DOHH2 (cell line): Measurements from ENCODE around the gene POGZ.

Experiments used
- H3F3A ChIP-seq: fragments of 200-600 bp; sonication (generic), shearing (Covaris generic); 2 replicates; pipeline ENCODE4 v1.6.0; 2016; ENCODE audit warnings: antibody characterized with exemption, mild to moderate bottlenecking; ENCODE audit not compliant: control insufficient read depth, insufficient read depth
- H3K27ac ChIP-seq: fragments of 200-600 bp; sonication (generic); 2 replicates; pipeline ENCODE4 v1.5.1; 2014; ENCODE audit warnings: low read depth, mild to moderate bottlenecking, low read length, moderate library complexity
- H3K27me3 ChIP-seq: fragments of 200-600 bp; sonication (generic); 2 replicates; pipeline ENCODE4 v1.6.1; 2014; ENCODE audit warnings: mild to moderate bottlenecking, low read length, mixed read lengths; ENCODE audit not compliant: control insufficient read depth
- H3K36me3 ChIP-seq: fragments of 200-600 bp; sonication (generic); 2 replicates; pipeline ENCODE4 v1.6.1; 2014; ENCODE audit warnings: mild to moderate bottlenecking, low read length, moderate library complexity, mixed read lengths; ENCODE audit not compliant: control insufficient read depth
- H3K4me1 ChIP-seq: fragments of 200-600 bp; sonication (generic); 2 replicates; pipeline ENCODE4 v1.6.1; 2014; ENCODE audit warnings: mild to moderate bottlenecking, low read length, mixed read lengths; ENCODE audit not compliant: control insufficient read depth
- H3K4me2 ChIP-seq: fragments of 200-600 bp; sonication (generic); 2 replicates; pipeline ENCODE4 v1.6.0; 2014; ENCODE audit warnings: mild to moderate bottlenecking, low read length, moderate library complexity
- H3K4me3 ChIP-seq: fragments of 200-600 bp; sonication (generic); 2 replicates; pipeline ENCODE4 v1.5.1; 2014; ENCODE audit warnings: mild to moderate bottlenecking, low read length, mixed read lengths
- H3K79me2 ChIP-seq: fragments of 200-600 bp; sonication (generic); 2 replicates; pipeline ENCODE4 v1.6.1; 2014; ENCODE audit warnings: mild to moderate bottlenecking, low read length, mixed read lengths; ENCODE audit not compliant: control insufficient read depth
- H3K9me2 ChIP-seq: fragments of 200-600 bp; sonication (generic); replicated peaks from 2 replicates; pipeline ENCODE4 v1.6.1; 2014; ENCODE audit warnings: mild to moderate bottlenecking, low read length, mixed read lengths; ENCODE audit not compliant: control insufficient read depth
- H3K9me3 ChIP-seq: fragments of 200-600 bp; sonication (generic); 2 replicates; pipeline ENCODE4 v1.6.1; 2014; ENCODE audit warnings: antibody characterized with exemption, low read length, mixed read lengths; ENCODE audit not compliant: control insufficient read depth, insufficient read depth
- H4K20me1 ChIP-seq: fragments of 200-600 bp; sonication (generic); 2 replicates; pipeline ENCODE4 v1.6.0; 2014; ENCODE audit warnings: low read depth, mild to moderate bottlenecking, antibody characterized with exemption, low read length, moderate library complexity; ENCODE audit not compliant: control insufficient read depth, insufficient read depth
- CTCF ChIP-seq: fragments of 200-600 bp; sonication (generic); IDR thresholded peaks from one replicate; pipeline ENCODE4 v1.5.1; 2014; ENCODE audit warnings: antibody characterized with exemption, mild to moderate bottlenecking, low read depth, low read length; ENCODE audit not compliant: poor library complexity, severe bottlenecking
- EZH2phosphoT487 ChIP-seq: fragments of 200-600 bp; sonication (generic); IDR thresholded peaks from 2 replicates; pipeline ENCODE4 v1.6.1; 2017; ENCODE audit warnings: borderline replicate concordance, mild to moderate bottlenecking, antibody characterized with exemption, low read length, moderate library complexity, mixed read lengths

Gene POGZ

DNA sequence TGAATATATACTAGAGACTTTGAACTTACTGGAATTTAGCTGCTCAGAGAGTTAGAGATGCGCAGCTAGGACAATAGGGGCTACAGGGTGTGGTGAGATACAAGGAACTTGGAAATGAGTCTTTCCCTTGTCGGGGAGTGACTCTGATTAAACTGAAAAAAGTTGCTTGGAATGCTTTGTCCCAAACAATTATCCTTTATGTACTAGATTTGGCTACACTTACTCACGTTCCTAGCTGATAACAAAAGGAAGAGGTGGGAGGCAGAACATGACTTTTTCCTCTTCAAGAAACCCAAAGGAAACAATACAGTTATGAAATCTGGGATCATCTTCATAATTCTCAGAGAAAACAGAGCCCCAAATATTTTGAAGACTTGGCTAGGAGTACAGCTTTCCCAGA, 45.0 kb upstream of the POGZ start:
- Histone ChIP-seq H3K4me1 (no peaks in the 10 kb centered on the region), H3K9me3 (no peaks in the 10 kb centered on the region), H3K79me2 (no peaks in the 10 kb centered on the region), H3K36me3 (no peaks in the 10 kb centered on the region), H3K9me2 (no peaks in the 10 kb centered on the region), H3K27ac (no peak overlapping the region), H4K20me1 (no peaks in the 10 kb centered on the region), H3K4me3 (no peak overlapping the region), H3K27me3 (peaks cover 17% of the 10 kb centered on the region), H3F3A (no peaks in the 10 kb centered on the region), H3K4me2 (no peak overlapping the region)
- TF ChIP-seq CTCF (no peak), EZH2phosphoT487 (no peak)

DNA sequence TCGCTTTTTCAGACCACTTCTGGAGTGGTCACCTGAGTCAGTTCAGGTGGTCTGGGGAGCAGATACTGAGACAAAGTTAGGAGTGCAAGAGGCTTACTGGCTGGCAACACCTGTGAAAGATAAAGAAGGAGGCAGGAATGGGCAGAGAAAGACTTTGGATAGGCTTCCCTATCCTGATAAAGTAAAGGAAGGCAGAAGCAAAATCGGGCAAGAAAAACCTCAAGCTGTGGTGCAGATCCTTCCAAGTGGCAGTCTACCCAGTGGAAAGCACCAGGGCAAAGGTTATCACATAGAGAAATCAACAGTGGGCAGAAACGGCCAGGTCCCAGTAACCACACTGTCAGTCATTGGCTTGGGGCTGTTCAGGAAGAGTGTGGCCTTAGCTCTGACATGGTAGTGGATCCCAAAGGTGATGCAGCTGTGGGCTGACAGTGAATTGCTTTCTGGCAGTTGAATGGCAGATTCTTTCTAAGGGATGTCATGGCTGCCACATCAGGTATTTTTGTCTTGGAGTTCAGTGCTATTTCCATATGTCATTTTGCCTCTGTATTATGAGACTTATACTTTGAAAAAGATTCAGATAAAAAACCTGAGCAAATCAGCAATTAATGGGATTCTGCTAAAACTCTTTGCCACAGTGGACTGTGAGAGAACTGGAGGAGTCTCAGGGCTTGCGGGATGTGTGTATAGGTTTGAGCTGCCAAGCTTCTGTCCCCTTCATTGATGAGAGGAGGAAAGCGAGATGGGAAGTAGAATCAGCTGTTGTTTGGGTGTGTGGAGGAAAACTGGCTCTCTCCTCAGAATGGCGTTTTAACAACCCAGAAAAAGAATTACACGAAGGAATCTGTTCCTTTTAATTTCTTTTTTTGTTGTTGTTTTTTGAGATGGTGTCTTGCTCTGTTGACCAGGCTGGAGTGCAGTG, 43.8 kb upstream of the POGZ start:
- Histone ChIP-seq H3K27me3 (peaks cover 17% of the 10 kb centered on the region), H3K36me3 (no peaks in the 10 kb centered on the region), H3K9me3 (no peaks in the 10 kb centered on the region), H3K4me2 (no peak overlapping the region), H4K20me1 (no peaks in the 10 kb centered on the region), H3K79me2 (no peaks in the 10 kb centered on the region), H3K4me1 (no peaks in the 10 kb centered on the region), H3K4me3 (no peak overlapping the region), H3K9me2 (no peaks in the 10 kb centered on the region), H3F3A (no peaks in the 10 kb centered on the region), H3K27ac (no peak overlapping the region)
- TF ChIP-seq CTCF (no peak), EZH2phosphoT487 (no peak)

GRCh38 chr1:151502035-151502700, 42.9 kb upstream of the POGZ start:
- TF ChIP-seq CTCF (no peak), EZH2phosphoT487 (no peak)
- Histone ChIP-seq H3K27ac (no peak overlapping the region), H3K27me3 (peaks cover 14% of the 10 kb centered on the region), H3K79me2 (no peaks in the 10 kb centered on the region), H3K9me3 (no peaks in the 10 kb centered on the region), H3K4me1 (no peaks in the 10 kb centered on the region), H3K9me2 (no peaks in the 10 kb centered on the region), H3F3A (no peaks in the 10 kb centered on the region), H3K4me2 (no peak overlapping the region), H3K4me3 (no peak overlapping the region), H3K36me3 (no peaks in the 10 kb centered on the region), H4K20me1 (no peaks in the 10 kb centered on the region)
